Ovary (tissue), 3 donors: ENCODE data around the gene ST3GAL4.

Experiments
- CTCF ChIP-seq, 3 donors: fragments of 450-650 bp in 2 of 3; fragments of 200-600 bp in 1 of 3; IDR thresholded peaks; one replicate each; pipeline versions ENCODE4 v1.5.1 to v1.8.0; 2016 to 2022; ENCODE audit warnings: antibody characterized with exemption in 3 of 3, mild to moderate bottlenecking in 1 of 3
- POLR2A ChIP-seq: fragments of 450-650 bp; IDR thresholded peaks from one replicate; pipeline ENCODE4 v1.6.1; 2017; ENCODE audit warnings: antibody characterized with exemption, mild to moderate bottlenecking, moderate library complexity
- donor health status: DM: no; HTN: no; CAD: no.

GRCh38 chr11:126318574-126319373, 36.7 kb upstream of the ST3GAL4 start:
- TF ChIP-seq POLR2A (no peak), CTCF (IDR thresholded peaks at IDR 0.05) (no peak)
